Small intestine (tissue), 7 donors: ENCODE measurements around the gene UBE2D3. TPM values are rescaled to one million over a fixed set of nuclear protein-coding genes. Genes with fewer than 3 reads are reported as not detected.

ENCODE experiments used
- DNase-seq, 2 donors: peaks; one replicate each; pipeline versions ENCODE4 v3.0.0 to v3.0.0-alpha.2; 2013
- FAIRE-seq: peaks from 2 replicates; lab custom pipeline; 2012; peaks lifted over from hg19 to GRCh38; lab: Jason Lieb, UNC
- H3K27ac ChIP-seq, 3 donors: one replicate each; pipeline ENCODE4 v1.5.1; 2013; ENCODE audit warnings: low read length in 2 of 3, mild to moderate bottlenecking in 2 of 3, control low read depth in 1 of 3, inconsistent platforms in 1 of 3, low read depth in 1 of 3, moderate library complexity in 1 of 3
- H3K27me3 ChIP-seq, 3 donors: one replicate each; pipeline ENCODE4 v1.6.1; 2013; ENCODE audit warnings: low read length in 3 of 3, inconsistent platforms in 1 of 3; ENCODE audit not compliant: control insufficient read depth in 3 of 3, insufficient read depth in 3 of 3
- H3K36me3 ChIP-seq, 3 donors: one replicate each; pipeline ENCODE4 v1.6.1; 2013; ENCODE audit warnings: low read length in 3 of 3, inconsistent platforms in 1 of 3, low read depth in 1 of 3, mild to moderate bottlenecking in 1 of 3, moderate library complexity in 1 of 3; ENCODE audit not compliant: control insufficient read depth in 3 of 3, insufficient read depth in 2 of 3
- H3K4me1 ChIP-seq, 3 donors: one replicate each; pipeline ENCODE4 v1.6.1; 2013; ENCODE audit warnings: low read length in 2 of 3, inconsistent platforms in 1 of 3, low read depth in 1 of 3, mild to moderate bottlenecking in 1 of 3, moderate library complexity in 1 of 3; ENCODE audit not compliant: control insufficient read depth in 3 of 3, insufficient read depth in 2 of 3
- H3K4me3 ChIP-seq, 3 donors: one replicate each; pipeline ENCODE4 v1.5.1; 2013; ENCODE audit warnings: low read length in 3 of 3, control low read depth in 1 of 3, inconsistent platforms in 1 of 3, low read depth in 1 of 3, mild to moderate bottlenecking in 1 of 3, moderate library complexity in 1 of 3
- H3K9me3 ChIP-seq, 2 donors: one replicate each; pipeline ENCODE4 v1.6.1; 2013; ENCODE audit warnings: low read depth in 1 of 2, low read length in 1 of 2; ENCODE audit not compliant: control insufficient read depth in 2 of 2, insufficient read depth in 1 of 2
- WGBS, 3 donors: extraction: QIAGEN DNeasy Blood & Tissue Kit; methylation state at CpG; one replicate each; pipeline ENCODE4 v1.1.7; 2013; 5-methylcytosine and 5-hydroxymethylcytosine counted together
- polyA plus RNA-seq, 4 donors: library from polyadenylated mRNA; stranded (reverse) in 3 of 4; unstranded in 1 of 4; fragments of 200-250 nt in 3 of 4; fragments of 120-200 nt in 1 of 4; gene quantifications; one replicate each; pipeline versions ENCODE4 v1.2.1 to v1.2.3, GENCODE V29; 2013
- donor health status: healthy with polysubstance abuse.
- donor health status: control.
- donor health status: control.
- donor health status: Bipolar disorder and iron deficiency.
- donor health status: healthy.

Gene UBE2D3
- polyA plus RNA-seq, 4 donors = 173 to 298 (median 240) TPM

- Histone ChIP-seq H3K4me1 (peaks cover 2 to 17% (median 2%) of the 10 kb centered on the region in 3 donors), H3K4me3 (peak overlapping the region; percentile 77 to 98 (median 96)), H3K36me3 (peaks cover 0 to 5% (median 0%) of the 10 kb centered on the region in 3 donors), H3K27me3 (no peaks in the 10 kb centered on the region), H3K27ac (peak overlapping the region; percentile 98 to 100 (median 99)), H3K9me3 (no peaks in the 10 kb centered on the region)
- 0% methylated on average over 47 to 50 of the region's 50 CpGs for WGBS, 3 donors
- DNase-seq = peak; percentile 100
- peak; percentile 75 for FAIRE-seq
These were observed 534 bp upstream of the UBE2D3 start for GRCh38 chr4:102827674-102828496.

GRCh38 chr4:102826105-102826889 is 1.1 kb downstream of the UBE2D3 start:
- WGBS, 3 donors = 0 to 1% (median 0%) methylated on average over 38 of the region's 38 CpGs
- DNase-seq (no peak), FAIRE-seq (no peak)
- no peaks in the 10 kb centered on the region for H3K9me3 ChIP-seq
- H3K36me3 ChIP-seq = peaks cover 0 to 5% (median 0%) of the 10 kb centered on the region in 3 donors
- peaks cover 2 to 18% (median 2%) of the 10 kb centered on the region in 3 donors for H3K4me1 ChIP-seq
- peak overlapping the region; percentile 77 to 98 (median 96) for H3K4me3 ChIP-seq
- H3K27ac ChIP-seq = peak overlapping the region; percentile 98 to 100 (median 99)
- H3K27me3 ChIP-seq = no peaks in the 10 kb centered on the region

- Histone ChIP-seq H3K9me3 (no peaks in the 10 kb centered on the region), H3K27me3 (no peaks in the 10 kb centered on the region), H3K4me3 (peak overlapping the region; percentile 77 to 98 (median 96)), H3K36me3 (peaks cover 0 to 5% (median 0%) of the 10 kb centered on the region in 3 donors), H3K27ac (peak overlapping the region; percentile 98 to 100 (median 99)), H3K4me1 (peaks cover 2 to 20% (median 2%) of the 10 kb centered on the region in 3 donors)
- FAIRE-seq (no peak), DNase-seq (peak; percentile 52 to 80)
- 0% methylated on average over 23 of the region's 23 CpGs for WGBS, 3 donors
These were observed 1.9 kb downstream of the UBE2D3 start for GRCh38 chr4:102825261-102826091.

GRCh38 chr4:102824398-102824797 is 3.0 kb downstream of the UBE2D3 start:
- FAIRE-seq = no peak
- peak in 1 of 2 donors; percentile 29 for DNase-seq
- Histone ChIP-seq H3K4me3 (peak overlapping the region; percentile 18 to 98 (median 96)), H3K4me1 (peaks cover 2 to 22% (median 8%) of the 10 kb centered on the region in 3 donors), H3K27me3 (no peaks in the 10 kb centered on the region), H3K9me3 (no peaks in the 10 kb centered on the region), H3K36me3 (peaks cover 0 to 5% (median 0%) of the 10 kb centered on the region in 3 donors), H3K27ac (peak overlapping the region in 2 of 3 donors; percentile 39 to 100)
- WGBS, 3 donors = 1 to 4% (median 3%) methylated on average over 2 of the region's 2 CpGs

- no peaks in the 10 kb centered on the region for H3K27me3 ChIP-seq
- WGBS, 3 donors = 9 to 28% (median 12%) methylated on average over 4 of the region's 4 CpGs
- H3K27ac ChIP-seq = peak overlapping the region in 2 of 3 donors; percentile 38 to 64
- peaks cover 0 to 8% (median 0%) of the 10 kb centered on the region in 3 donors for H3K36me3 ChIP-seq
- FAIRE-seq (no peak), DNase-seq (peak; percentile 16 to 17)
- H3K9me3 ChIP-seq = no peaks in the 10 kb centered on the region
- H3K4me3 ChIP-seq = peak overlapping the region; percentile 11 to 31 (median 11)
- peaks cover 3 to 17% (median 9%) of the 10 kb centered on the region in 3 donors for H3K4me1 ChIP-seq
These were observed 3.5 kb downstream of the UBE2D3 start for GRCh38 chr4:102823897-102824296.

GRCh38 chr4:102823464-102823863 is 3.9 kb downstream of the UBE2D3 start:
- no peak for DNase-seq
- Histone ChIP-seq H3K9me3 (no peaks in the 10 kb centered on the region), H3K27ac (peak overlapping the region in 1 of 3 donors; percentile 38), H3K4me3 (peak overlapping the region in 2 of 3 donors; percentile 11 to 31), H3K27me3 (no peaks in the 10 kb centered on the region), H3K36me3 (peaks cover 0 to 9% (median 0%) of the 10 kb centered on the region in 3 donors), H3K4me1 (peaks cover 4 to 14% (median 13%) of the 10 kb centered on the region in 3 donors)
- FAIRE-seq = no peak
- WGBS, 3 donors = 3 to 11% (median 5%) methylated on average over 4 of the region's 4 CpGs

GRCh38 chr4:102819588-102820365 is 7.6 kb downstream of the UBE2D3 start:
- Histone ChIP-seq H3K27ac (peak overlapping the region in 1 of 3 donors; percentile 27), H3K4me3 (no peak overlapping the region), H3K27me3 (no peaks in the 10 kb centered on the region), H3K9me3 (no peaks in the 10 kb centered on the region), H3K4me1 (peaks cover 4 to 29% (median 18%) of the 10 kb centered on the region in 3 donors), H3K36me3 (peaks cover 0 to 5% (median 0%) of the 10 kb centered on the region in 3 donors)
- FAIRE-seq = no peak
- WGBS, 3 donors = 39 to 44% (median 41%) methylated on average over 8 of the region's 8 CpGs
- peak in 1 of 2 donors; percentile 28 for DNase-seq
